Loucy (cell line): ENCODE results near the gene CAMK1G.

Source experiments
- EZH2phosphoT487 ChIP-seq: fragments of 200-600 bp; IDR thresholded peaks from 2 replicates; pipeline ENCODE4 v1.6.1; 2018; ENCODE audit warnings: antibody characterized with exemption, mild to moderate bottlenecking, moderate library complexity, borderline replicate concordance
- TF ChIP-seq, protein P1 (sequence below): fragments of 200-600 bp; sonication (generic); conservative IDR thresholded peaks from 2 replicates; pipeline ENCODE4 v1.5.1; 2014; ENCODE audit warnings: mild to moderate bottlenecking, antibody characterized with exemption, low read length

DNA sequence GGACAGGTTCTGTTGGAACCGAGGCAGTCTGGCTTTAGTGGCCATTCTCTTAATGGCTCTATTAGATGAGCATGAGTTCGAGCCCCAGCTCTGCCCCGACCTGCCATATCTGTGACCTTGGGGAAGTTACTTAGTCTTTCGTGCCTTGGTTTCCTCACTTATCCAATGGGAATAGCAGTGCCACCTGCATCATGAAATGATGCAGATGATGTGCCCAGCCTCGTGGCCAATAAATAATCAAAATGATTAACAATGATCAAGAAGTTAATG, 30.6 kb downstream of the CAMK1G start:
- TF ChIP-seq, protein P1, sequence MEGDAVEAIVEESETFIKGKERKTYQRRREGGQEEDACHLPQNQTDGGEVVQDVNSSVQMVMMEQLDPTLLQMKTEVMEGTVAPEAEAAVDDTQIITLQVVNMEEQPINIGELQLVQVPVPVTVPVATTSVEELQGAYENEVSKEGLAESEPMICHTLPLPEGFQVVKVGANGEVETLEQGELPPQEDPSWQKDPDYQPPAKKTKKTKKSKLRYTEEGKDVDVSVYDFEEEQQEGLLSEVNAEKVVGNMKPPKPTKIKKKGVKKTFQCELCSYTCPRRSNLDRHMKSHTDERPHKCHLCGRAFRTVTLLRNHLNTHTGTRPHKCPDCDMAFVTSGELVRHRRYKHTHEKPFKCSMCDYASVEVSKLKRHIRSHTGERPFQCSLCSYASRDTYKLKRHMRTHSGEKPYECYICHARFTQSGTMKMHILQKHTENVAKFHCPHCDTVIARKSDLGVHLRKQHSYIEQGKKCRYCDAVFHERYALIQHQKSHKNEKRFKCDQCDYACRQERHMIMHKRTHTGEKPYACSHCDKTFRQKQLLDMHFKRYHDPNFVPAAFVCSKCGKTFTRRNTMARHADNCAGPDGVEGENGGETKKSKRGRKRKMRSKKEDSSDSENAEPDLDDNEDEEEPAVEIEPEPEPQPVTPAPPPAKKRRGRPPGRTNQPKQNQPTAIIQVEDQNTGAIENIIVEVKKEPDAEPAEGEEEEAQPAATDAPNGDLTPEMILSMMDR = no peak
- no peak for TF ChIP-seq EZH2phosphoT487
